ENCODE results near the gene ALG8.

ALG8 gene

GRCh38 chr11:78057462-78058055, 81.9 kb downstream of the ALG8 start:
- Histone ChIP-seq H3K9me3 (ENCODE audit: control insufficient read depth in 2 of 2, low read length in 2 of 2) (no peaks in the 10 kb centered on the region), H3K27ac (ENCODE audit: low read length) (no peak overlapping the region), H3K9ac (ENCODE audit: low read length in 2 of 2) (no peak overlapping the region), H3K27me3 (ENCODE audit: control insufficient read depth in 1 of 2, insufficient read depth in 2 of 2, low read length in 2 of 2) (no peaks in the 10 kb centered on the region), H3K4me1 (ENCODE audit: control insufficient read depth, insufficient read depth, low read length) (peaks cover 6% of the 10 kb centered on the region), H3K36me3 (ENCODE audit: control insufficient read depth in 2 of 2, insufficient read depth in 2 of 2, low read length in 2 of 2) (no peaks in the 10 kb centered on the region), H3K4me3 (ENCODE audit: low read length in 2 of 2) (no peak overlapping the region)

- Histone ChIP-seq H3K27ac (ENCODE audit: low read length) (no peak overlapping the region), H3K4me1 (ENCODE audit: control insufficient read depth, insufficient read depth, low read length) (peaks cover 1% of the 10 kb centered on the region), H3K4me3 (ENCODE audit: low read length in 2 of 2) (no peak overlapping the region), H3K9ac (ENCODE audit: low read length in 2 of 2) (no peak overlapping the region), H3K9me3 (ENCODE audit: control insufficient read depth in 2 of 2, low read length in 2 of 2) (no peaks in the 10 kb centered on the region), H3K27me3 (ENCODE audit: control insufficient read depth in 1 of 2, insufficient read depth in 2 of 2, low read length in 2 of 2) (no peaks in the 10 kb centered on the region), H3K36me3 (ENCODE audit: control insufficient read depth in 2 of 2, insufficient read depth in 2 of 2, low read length in 2 of 2) (no peaks in the 10 kb centered on the region)
These were observed 83.3 kb downstream of the ALG8 start for GRCh38 chr11:78056093-78056492.

GRCh38 chr11:78054971-78055370, 84.5 kb downstream of the ALG8 start:
- Histone ChIP-seq H3K4me3 (ENCODE audit: low read length in 2 of 2) (no peak overlapping the region), H3K27ac (ENCODE audit: low read length) (no peak overlapping the region), H3K9ac (ENCODE audit: low read length in 2 of 2) (no peak overlapping the region), H3K27me3 (ENCODE audit: control insufficient read depth in 1 of 2, insufficient read depth in 2 of 2, low read length in 2 of 2) (no peaks in the 10 kb centered on the region), H3K4me1 (ENCODE audit: control insufficient read depth, insufficient read depth, low read length) (no peaks in the 10 kb centered on the region), H3K9me3 (ENCODE audit: control insufficient read depth in 2 of 2, low read length in 2 of 2) (no peaks in the 10 kb centered on the region), H3K36me3 (ENCODE audit: control insufficient read depth in 2 of 2, insufficient read depth in 2 of 2, low read length in 2 of 2) (no peaks in the 10 kb centered on the region)

GRCh38 chr11:78050964-78051831, 88.2 kb downstream of the ALG8 start:
- H3K9me3 ChIP-seq (ENCODE audit: control insufficient read depth in 2 of 2, low read length in 2 of 2), result no peaks in the 10 kb centered on the region
- H3K4me1 ChIP-seq (ENCODE audit: control insufficient read depth, insufficient read depth, low read length), result peaks cover 2% of the 10 kb centered on the region
- no peaks in the 10 kb centered on the region for H3K27me3 ChIP-seq (ENCODE audit: control insufficient read depth in 1 of 2, insufficient read depth in 2 of 2, low read length in 2 of 2)
- no peak overlapping the region for H3K9ac ChIP-seq (ENCODE audit: low read length in 2 of 2)
- H3K27ac ChIP-seq (ENCODE audit: low read length), result no peak overlapping the region
- no peaks in the 10 kb centered on the region for H3K36me3 ChIP-seq (ENCODE audit: control insufficient read depth in 2 of 2, insufficient read depth in 2 of 2, low read length in 2 of 2)
- no peak overlapping the region for H3K4me3 ChIP-seq (ENCODE audit: low read length in 2 of 2)

Data from stomach smooth muscle (tissue), 2 donors.